ENCODE measurements around the gene KRT15. TPM values are rescaled to one million over a fixed set of nuclear protein-coding genes. Genes with fewer than 3 reads are reported as not detected.

KRT15 gene
- total and polyA plus RNA-seq, 2 donors (not counting 1 experiment from before 2014, with no cell fraction given): not detected

- peak overlapping the region; percentile 71 for H3K4me2 ChIP-seq (replicated peaks; ENCODE audit: low read depth, low read length, poor library complexity, severe bottlenecking)
Measured at GRCh38 chr17:41527063-41528023, 8.7 kb upstream of the KRT15 start.

More at GRCh38 chr17:41527063-41528023, 8.7 kb upstream of the KRT15 start:
- ATAC-seq (ENCODE audit: low read depth): no peak
- intact Hi-C loops (cut with micrococcal nuclease): no loop called here
- no peaks in the 10 kb centered on the region for H3K79me2 ChIP-seq (ENCODE audit: control insufficient read depth, insufficient read depth, low read length)
- ChIA-PET CTCF (no interaction called here), POLR2A (no interaction called here)
- H3K4me3 ChIP-seq (ENCODE audit: control extremely low read depth in 1 of 5, extremely low read depth in 1 of 5, insufficient read depth in 1 of 5, low read depth in 2 of 5, low read length in 4 of 5): peak overlapping the region in 3 of 5 experiments; percentile 1 to 19 (median 19)
- no peak overlapping the region for H3K27ac Mint-ChIP-seq
- peak; percentile 78 for TF ChIP-seq EZH2 (IDR thresholded peaks at IDR 0.05; ENCODE audit: borderline replicate concordance, insufficient read depth, low read depth, low read length, poor library complexity, severe bottlenecking)
- no peak for TF ChIP-seq CTCF (IDR thresholded peaks at IDR 0.05)
- H3K9me3 Mint-ChIP-seq (ENCODE audit: insufficient read depth): no peaks in the 10 kb centered on the region
- H3K4me1 ChIP-seq (ENCODE audit: control insufficient read depth in 2 of 2, insufficient read depth in 2 of 2, low read length in 2 of 2): peaks cover 13 to 16% of the 10 kb centered on the region in 2 donors
- no peaks in the 10 kb centered on the region for H3K36me3 ChIP-seq (replicated peaks in 1 of 2; ENCODE audit: control extremely low read depth in 1 of 2, control insufficient read depth in 1 of 2, extremely low read depth in 1 of 2, insufficient read depth in 2 of 2, low read length in 1 of 2)
- peaks cover 0 to 49% (median 16%) of the 10 kb centered on the region in 4 experiments for H3K27me3 ChIP-seq (replicated peaks in 1 of 4; ENCODE audit: control extremely low read depth in 1 of 4, control insufficient read depth in 3 of 4, insufficient read depth in 4 of 4, low read length in 3 of 4)
- peak; percentile 17 for DNase-seq
- H2AFZ ChIP-seq (ENCODE audit: insufficient read depth, low read depth, low read length, poor library complexity, severe bottlenecking): peak overlapping the region; percentile 56
- H3K4me3 Mint-ChIP-seq: peak overlapping the region; percentile 45
- peaks cover 49% of the 10 kb centered on the region for H3K27me3 Mint-ChIP-seq
- peak overlapping the region; percentile 29 for H3K9ac ChIP-seq (ENCODE audit: low read length)
- peaks cover 0 to 7% (median 0%) of the 10 kb centered on the region in 3 donors for H3K9me3 ChIP-seq (ENCODE audit: control extremely low read depth in 1 of 3, control insufficient read depth in 2 of 3, insufficient read depth in 1 of 3, low read length in 2 of 3)
- WGBS (ENCODE audit: insufficient coverage): 11% methylated on average over 61 of the region's 62 CpGs
- H4K20me1 ChIP-seq (ENCODE audit: control insufficient read depth, insufficient read depth, low read length, poor library complexity, severe bottlenecking): no peaks in the 10 kb centered on the region
- H3K27ac ChIP-seq (ENCODE audit: low read length in 2 of 2): no peak overlapping the region
- peaks cover 9% of the 10 kb centered on the region for H3K4me1 Mint-ChIP-seq

Data from B cell (primary cell).